Measurements from ENCODE around the gene SUGCT.

Gene SUGCT

GRCh38 chr7:40847921-40848320, 713.1 kb downstream of the SUGCT start:
- H3K27ac ChIP-seq (ENCODE audit: low read length) = no peak overlapping the region
- H3K4me3 ChIP-seq (ENCODE audit: low read depth in 1 of 2, low read length in 2 of 2) = no peak overlapping the region
- no peaks in the 10 kb centered on the region for H3K36me3 ChIP-seq (ENCODE audit: control insufficient read depth in 1 of 2, insufficient read depth in 2 of 2, low read length in 2 of 2)
- H3K4me1 ChIP-seq (ENCODE audit: control insufficient read depth in 1 of 2, insufficient read depth in 2 of 2, low read length in 2 of 2) = peaks cover 0 to 5% of the 10 kb centered on the region in 2 donors
- H3K27me3 ChIP-seq (ENCODE audit: low read depth, low read length) = no peaks in the 10 kb centered on the region
- H3K9me3 ChIP-seq (ENCODE audit: control insufficient read depth in 1 of 2, low read length in 2 of 2) = no peaks in the 10 kb centered on the region

GRCh38 chr7:40848541-40849221, 713.9 kb downstream of the SUGCT start:
- peaks cover 0 to 5% of the 10 kb centered on the region in 2 donors for H3K4me1 ChIP-seq (ENCODE audit: control insufficient read depth in 1 of 2, insufficient read depth in 2 of 2, low read length in 2 of 2)
- no peak overlapping the region for H3K27ac ChIP-seq (ENCODE audit: low read length)
- no peaks in the 10 kb centered on the region for H3K9me3 ChIP-seq (ENCODE audit: control insufficient read depth in 1 of 2, low read length in 2 of 2)
- no peaks in the 10 kb centered on the region for H3K36me3 ChIP-seq (ENCODE audit: control insufficient read depth in 1 of 2, insufficient read depth in 2 of 2, low read length in 2 of 2)
- H3K27me3 ChIP-seq (ENCODE audit: low read depth, low read length) = no peaks in the 10 kb centered on the region
- no peak overlapping the region for H3K4me3 ChIP-seq (ENCODE audit: low read depth in 1 of 2, low read length in 2 of 2)

GRCh38 chr7:40850017-40850416, 715.2 kb downstream of the SUGCT start:
- no peak overlapping the region for H3K27ac ChIP-seq (ENCODE audit: low read length)
- no peaks in the 10 kb centered on the region for H3K9me3 ChIP-seq (ENCODE audit: control insufficient read depth in 1 of 2, low read length in 2 of 2)
- no peaks in the 10 kb centered on the region for H3K27me3 ChIP-seq (ENCODE audit: low read depth, low read length)
- H3K36me3 ChIP-seq (ENCODE audit: control insufficient read depth in 1 of 2, insufficient read depth in 2 of 2, low read length in 2 of 2) = no peaks in the 10 kb centered on the region
- H3K4me1 ChIP-seq (ENCODE audit: control insufficient read depth in 1 of 2, insufficient read depth in 2 of 2, low read length in 2 of 2) = peaks cover 0 to 5% of the 10 kb centered on the region in 2 donors
- no peak overlapping the region for H3K4me3 ChIP-seq (ENCODE audit: low read depth in 1 of 2, low read length in 2 of 2)

- no peak overlapping the region for H3K27ac ChIP-seq (ENCODE audit: low read length)
- H3K36me3 ChIP-seq (ENCODE audit: control insufficient read depth in 1 of 2, insufficient read depth in 2 of 2, low read length in 2 of 2) = no peaks in the 10 kb centered on the region
- peaks cover 0 to 5% of the 10 kb centered on the region in 2 donors for H3K4me1 ChIP-seq (ENCODE audit: control insufficient read depth in 1 of 2, insufficient read depth in 2 of 2, low read length in 2 of 2)
- H3K4me3 ChIP-seq (ENCODE audit: low read depth in 1 of 2, low read length in 2 of 2) = no peak overlapping the region
- H3K27me3 ChIP-seq (ENCODE audit: low read depth, low read length) = no peaks in the 10 kb centered on the region
- H3K9me3 ChIP-seq (ENCODE audit: control insufficient read depth in 1 of 2, low read length in 2 of 2) = no peaks in the 10 kb centered on the region
Observed at GRCh38 chr7:40851001-40851400, 716.2 kb downstream of the SUGCT start.

GRCh38 chr7:40859076-40859475, 724.3 kb downstream of the SUGCT start:
- Histone ChIP-seq H3K4me1 (ENCODE audit: control insufficient read depth in 1 of 2, insufficient read depth in 2 of 2, low read length in 2 of 2) (peaks cover 0 to 4% of the 10 kb centered on the region in 2 donors), H3K9me3 (ENCODE audit: control insufficient read depth in 1 of 2, low read length in 2 of 2) (no peaks in the 10 kb centered on the region), H3K27me3 (ENCODE audit: low read depth, low read length) (no peaks in the 10 kb centered on the region), H3K36me3 (ENCODE audit: control insufficient read depth in 1 of 2, insufficient read depth in 2 of 2, low read length in 2 of 2) (no peaks in the 10 kb centered on the region), H3K27ac (ENCODE audit: low read length) (no peak overlapping the region), H3K4me3 (ENCODE audit: low read depth in 1 of 2, low read length in 2 of 2) (no peak overlapping the region)

- H3K4me3 ChIP-seq (ENCODE audit: low read depth in 1 of 2, low read length in 2 of 2) = no peak overlapping the region
- no peaks in the 10 kb centered on the region for H3K9me3 ChIP-seq (ENCODE audit: control insufficient read depth in 1 of 2, low read length in 2 of 2)
- no peaks in the 10 kb centered on the region for H3K36me3 ChIP-seq (ENCODE audit: control insufficient read depth in 1 of 2, insufficient read depth in 2 of 2, low read length in 2 of 2)
- peaks cover 0 to 4% of the 10 kb centered on the region in 2 donors for H3K4me1 ChIP-seq (ENCODE audit: control insufficient read depth in 1 of 2, insufficient read depth in 2 of 2, low read length in 2 of 2)
- H3K27me3 ChIP-seq (ENCODE audit: low read depth, low read length) = no peaks in the 10 kb centered on the region
- H3K27ac ChIP-seq (ENCODE audit: low read length) = no peak overlapping the region
Observed at GRCh38 chr7:40859965-40860543, 725.2 kb downstream of the SUGCT start.

DNA sequence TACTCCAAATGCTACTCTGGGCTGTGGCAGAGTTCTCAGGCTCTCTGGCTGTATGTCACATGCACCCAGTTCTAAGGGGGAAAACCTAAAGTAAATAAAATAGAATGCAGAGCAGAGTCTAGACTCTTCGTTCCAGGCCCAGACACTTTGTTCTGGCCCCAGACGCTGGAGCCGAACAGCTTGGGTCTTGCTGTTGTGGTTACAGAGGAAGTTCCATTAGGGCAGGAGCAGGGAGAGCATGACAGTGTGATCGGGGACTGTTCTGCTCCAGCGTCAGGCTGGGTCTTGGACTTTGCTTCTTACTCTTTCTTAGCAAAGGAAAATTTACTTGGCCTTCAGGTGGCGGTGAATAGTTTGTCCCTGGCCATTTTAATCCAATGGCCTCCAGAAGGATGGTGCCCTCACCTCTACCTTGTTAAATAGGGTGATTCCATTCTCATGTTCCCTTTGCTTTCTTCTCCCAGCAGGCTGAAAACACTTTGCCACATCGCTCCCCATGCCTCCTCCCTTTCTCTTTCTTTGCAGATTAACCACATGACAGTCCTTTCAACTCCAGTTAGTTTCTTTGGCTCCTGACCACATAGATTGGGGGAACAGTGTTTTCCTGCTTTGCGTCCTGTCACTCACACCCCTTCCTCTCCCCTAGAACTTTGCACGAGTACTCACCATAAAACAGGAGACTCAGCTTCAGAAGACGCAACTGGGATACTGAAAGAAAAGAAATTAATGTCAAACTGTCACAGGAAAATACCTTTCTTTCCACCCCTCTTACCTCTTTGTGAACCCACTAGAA, 730.8 kb downstream of the SUGCT start:
- no peak overlapping the region for H3K27ac ChIP-seq (ENCODE audit: low read length)
- no peak overlapping the region for H3K4me3 ChIP-seq (ENCODE audit: low read depth in 1 of 2, low read length in 2 of 2)
- no peaks in the 10 kb centered on the region for H3K9me3 ChIP-seq (ENCODE audit: control insufficient read depth in 1 of 2, low read length in 2 of 2)
- no peaks in the 10 kb centered on the region for H3K36me3 ChIP-seq (ENCODE audit: control insufficient read depth in 1 of 2, insufficient read depth in 2 of 2, low read length in 2 of 2)
- H3K4me1 ChIP-seq (ENCODE audit: control insufficient read depth in 1 of 2, insufficient read depth in 2 of 2, low read length in 2 of 2) = no peaks in the 10 kb centered on the region
- no peaks in the 10 kb centered on the region for H3K27me3 ChIP-seq (ENCODE audit: low read depth, low read length)

DNA sequence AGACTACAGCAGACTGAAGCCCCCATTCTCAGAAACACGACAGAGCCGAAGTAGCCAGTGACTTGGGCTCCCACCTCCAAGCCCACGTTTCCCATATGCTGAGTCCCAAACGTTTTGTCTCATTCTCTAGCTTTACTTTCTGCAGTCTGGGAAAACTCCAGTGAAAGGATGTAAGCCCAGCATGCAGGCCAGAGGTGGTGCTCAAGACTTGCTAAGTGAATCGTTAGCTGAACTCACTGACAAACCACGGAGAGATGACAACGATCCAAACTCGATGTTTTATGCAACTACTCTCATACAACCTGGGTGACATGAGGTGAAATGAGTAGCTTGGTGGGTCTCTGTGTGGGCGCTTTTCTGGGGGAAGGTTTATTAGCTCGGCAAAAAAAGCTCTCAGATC, 731.8 kb downstream of the SUGCT start:
- Histone ChIP-seq H3K27ac (ENCODE audit: low read length) (no peak overlapping the region), H3K9me3 (ENCODE audit: control insufficient read depth in 1 of 2, low read length in 2 of 2) (no peaks in the 10 kb centered on the region), H3K4me3 (ENCODE audit: low read depth in 1 of 2, low read length in 2 of 2) (no peak overlapping the region)

GRCh38 chr7:40870108-40870507, 735.3 kb downstream of the SUGCT start:
- Histone ChIP-seq H3K36me3 (ENCODE audit: control insufficient read depth in 1 of 2, insufficient read depth in 2 of 2, low read length in 2 of 2) (no peaks in the 10 kb centered on the region), H3K27me3 (ENCODE audit: low read depth, low read length) (no peaks in the 10 kb centered on the region), H3K27ac (ENCODE audit: low read length) (no peak overlapping the region), H3K4me1 (ENCODE audit: control insufficient read depth in 1 of 2, insufficient read depth in 2 of 2, low read length in 2 of 2) (no peaks in the 10 kb centered on the region), H3K9me3 (ENCODE audit: control insufficient read depth in 1 of 2, low read length in 2 of 2) (no peaks in the 10 kb centered on the region), H3K4me3 (ENCODE audit: low read depth in 1 of 2, low read length in 2 of 2) (no peak overlapping the region)

More for the DNA sequence above, 731.8 kb downstream of the SUGCT start:
- no peaks in the 10 kb centered on the region for H3K27me3 ChIP-seq (ENCODE audit: low read depth, low read length)
- no peaks in the 10 kb centered on the region for H3K36me3 ChIP-seq (ENCODE audit: control insufficient read depth in 1 of 2, insufficient read depth in 2 of 2, low read length in 2 of 2)
- no peaks in the 10 kb centered on the region for H3K4me1 ChIP-seq (ENCODE audit: control insufficient read depth in 1 of 2, insufficient read depth in 2 of 2, low read length in 2 of 2)

GRCh38 chr7:40873248-40873647, 738.4 kb downstream of the SUGCT start:
- no peaks in the 10 kb centered on the region for H3K9me3 ChIP-seq (ENCODE audit: control insufficient read depth in 1 of 2, low read length in 2 of 2)
- no peak overlapping the region for H3K27ac ChIP-seq (ENCODE audit: low read length)
- H3K4me3 ChIP-seq (ENCODE audit: low read depth in 1 of 2, low read length in 2 of 2) = no peak overlapping the region
- no peaks in the 10 kb centered on the region for H3K36me3 ChIP-seq (ENCODE audit: control insufficient read depth in 1 of 2, insufficient read depth in 2 of 2, low read length in 2 of 2)
- no peaks in the 10 kb centered on the region for H3K27me3 ChIP-seq (ENCODE audit: low read depth, low read length)
- H3K4me1 ChIP-seq (ENCODE audit: control insufficient read depth in 1 of 2, insufficient read depth in 2 of 2, low read length in 2 of 2) = no peaks in the 10 kb centered on the region

- no peak overlapping the region for H3K4me3 ChIP-seq (ENCODE audit: low read depth in 1 of 2, low read length in 2 of 2)
- H3K4me1 ChIP-seq (ENCODE audit: control insufficient read depth in 1 of 2, insufficient read depth in 2 of 2, low read length in 2 of 2) = no peaks in the 10 kb centered on the region
- no peak overlapping the region for H3K27ac ChIP-seq (ENCODE audit: low read length)
- H3K36me3 ChIP-seq (ENCODE audit: control insufficient read depth in 1 of 2, insufficient read depth in 2 of 2, low read length in 2 of 2) = no peaks in the 10 kb centered on the region
- H3K9me3 ChIP-seq (ENCODE audit: control insufficient read depth in 1 of 2, low read length in 2 of 2) = no peaks in the 10 kb centered on the region
- no peaks in the 10 kb centered on the region for H3K27me3 ChIP-seq (ENCODE audit: low read depth, low read length)
Observed at GRCh38 chr7:40874756-40875155, 740.0 kb downstream of the SUGCT start.

All from muscle layer of duodenum (tissue), 2 donors.